NCI-H1694 (cell line): ENCODE measurements around the gene TRAK1.

Experiments
- DNase-seq: peaks from one replicate; lab custom pipeline; 2025; lab: John Stamatoyannopoulos, UW

Gene TRAK1

GRCh38 chr3:42067326-42067725 lies 23.8 kb upstream of the TRAK1 start:
- DNase-seq = no peak

GRCh38 chr3:42068303-42069088 lies 22.7 kb upstream of the TRAK1 start:
- no peak for DNase-seq

DNA sequence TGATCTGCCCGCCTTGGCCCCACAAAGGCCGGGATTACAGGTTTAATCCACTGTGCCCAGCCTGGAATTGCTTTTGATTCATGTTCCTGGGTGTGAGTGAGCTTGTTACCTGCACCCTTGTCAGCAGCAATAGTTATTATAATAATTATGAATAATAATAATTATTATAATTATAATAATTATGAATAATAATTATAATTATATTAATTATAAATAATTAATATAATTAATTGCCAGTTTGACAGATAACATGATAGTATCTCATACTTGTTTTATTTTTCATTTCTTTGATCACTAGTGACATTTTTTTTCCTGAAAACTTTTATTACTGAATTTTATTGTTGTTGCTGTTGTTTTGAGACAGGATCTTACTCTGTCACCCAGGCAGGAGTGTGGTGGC lies 21.1 kb upstream of the TRAK1 start:
- DNase-seq = no peak

DNA sequence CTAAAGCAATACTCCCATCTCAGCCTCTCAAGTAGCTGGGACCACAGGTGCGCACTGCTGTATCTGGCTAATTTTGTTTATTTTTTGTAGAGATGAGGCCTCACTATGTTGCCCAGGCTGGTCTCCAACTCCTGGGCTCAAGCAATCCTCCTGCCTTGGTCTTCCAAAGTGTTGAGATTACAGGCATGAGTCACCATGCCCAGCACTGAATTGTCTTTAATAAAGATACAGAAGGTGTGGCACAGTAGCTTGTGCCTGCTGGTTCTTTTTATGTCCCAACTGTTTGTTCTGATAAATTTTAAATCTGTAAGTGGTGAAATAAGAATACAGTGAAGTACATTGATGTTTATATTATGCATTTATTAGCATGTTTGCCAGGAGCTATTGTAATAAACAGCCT lies 20.6 kb upstream of the TRAK1 start:
- no peak for DNase-seq

DNA sequence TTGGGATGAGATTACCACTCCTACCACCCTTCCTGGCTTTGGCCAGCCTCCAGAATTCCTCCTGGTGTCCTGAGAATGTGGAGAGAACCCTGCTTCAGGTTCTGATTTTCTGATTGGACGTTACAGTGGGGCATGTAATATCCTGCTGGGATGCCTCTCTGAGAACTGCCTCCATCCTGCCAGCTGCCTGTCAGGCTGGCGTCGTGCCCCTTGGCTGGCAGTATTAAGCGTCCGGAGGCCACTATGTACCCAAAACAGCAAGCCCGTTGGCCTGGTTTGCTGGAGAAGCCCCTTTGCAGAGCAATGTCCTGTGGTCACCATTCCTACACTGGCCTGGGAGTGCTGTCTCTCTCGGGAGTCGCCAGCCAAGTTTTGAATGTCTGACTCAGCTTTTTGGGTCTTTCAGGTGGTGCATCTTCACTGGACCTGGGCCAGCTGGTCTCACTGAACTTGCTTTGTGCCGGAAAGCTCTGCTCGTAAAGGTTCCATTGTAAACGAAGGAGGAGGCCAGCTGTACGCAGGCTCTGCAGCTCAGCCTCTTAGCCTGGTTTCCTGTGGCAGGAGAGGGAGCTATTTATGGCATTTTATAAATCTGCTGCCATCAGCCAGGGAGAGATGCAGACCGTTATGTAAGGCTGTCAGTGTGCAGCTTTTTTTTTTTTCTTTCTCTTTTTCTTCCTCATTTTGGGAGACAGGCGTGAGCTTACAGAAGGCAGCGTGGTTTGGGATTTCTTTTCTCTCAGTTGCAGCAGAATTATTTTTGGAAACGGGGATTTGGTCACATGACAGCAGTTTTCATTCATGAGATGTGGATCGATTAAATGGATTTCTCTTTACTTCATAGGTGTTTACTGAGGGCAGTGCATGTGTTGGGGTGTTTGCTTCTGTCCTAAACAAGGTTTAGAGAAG lies 19.0 kb upstream of the TRAK1 start:
- peak; percentile 44 for DNase-seq

DNA sequence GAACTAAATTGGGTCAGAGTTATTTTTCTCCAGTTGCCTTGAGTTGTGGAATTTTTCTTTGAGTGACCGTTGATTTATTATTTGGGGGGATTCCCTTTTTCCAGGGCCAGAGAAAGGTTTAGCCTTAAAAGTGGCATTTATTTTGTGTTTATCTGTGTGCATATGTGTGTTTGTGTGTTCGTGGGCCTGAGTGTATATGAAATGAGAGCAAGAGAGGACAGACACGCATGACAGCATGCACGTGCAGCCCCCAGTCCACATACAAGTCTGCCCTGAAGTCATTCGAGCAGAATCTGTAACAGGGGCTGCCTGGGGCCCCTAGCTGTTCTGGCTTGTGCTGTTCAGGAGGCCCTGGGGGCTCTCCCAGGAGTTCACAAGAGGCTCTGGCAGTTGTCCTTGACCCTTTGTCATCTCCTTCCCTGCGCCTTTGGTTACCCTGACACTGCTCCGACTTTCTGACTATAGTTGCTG lies 18.3 kb upstream of the TRAK1 start:
- no peak for DNase-seq

DNA sequence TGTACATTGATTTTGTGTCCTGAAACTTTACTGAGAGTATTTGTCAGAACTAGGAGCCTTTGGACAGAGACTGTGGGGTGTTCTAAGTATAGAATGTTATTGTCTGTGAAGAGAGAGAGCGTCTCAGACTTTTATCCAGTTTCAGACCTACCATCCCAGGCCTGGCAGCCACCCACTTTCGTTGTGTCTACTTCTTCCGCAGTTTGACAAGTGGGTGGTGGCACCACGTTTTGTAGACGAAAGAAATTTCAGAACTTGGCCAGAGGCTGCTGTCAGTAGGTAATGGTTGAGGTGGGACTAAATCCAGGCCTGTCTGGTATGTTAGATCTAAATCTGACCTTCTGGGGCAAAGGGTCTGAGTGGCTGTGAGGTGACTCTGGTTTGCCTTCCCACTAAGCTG lies 13.4 kb upstream of the TRAK1 start:
- no peak for DNase-seq

- DNase-seq = no peak
Observed at GRCh38 chr3:42078677-42079076, 12.5 kb upstream of the TRAK1 start.

- DNase-seq = no peak
Observed at GRCh38 chr3:42079701-42080452, 11.3 kb upstream of the TRAK1 start.

GRCh38 chr3:42080453-42080872 lies 10.7 kb upstream of the TRAK1 start:
- no peak for DNase-seq

DNA sequence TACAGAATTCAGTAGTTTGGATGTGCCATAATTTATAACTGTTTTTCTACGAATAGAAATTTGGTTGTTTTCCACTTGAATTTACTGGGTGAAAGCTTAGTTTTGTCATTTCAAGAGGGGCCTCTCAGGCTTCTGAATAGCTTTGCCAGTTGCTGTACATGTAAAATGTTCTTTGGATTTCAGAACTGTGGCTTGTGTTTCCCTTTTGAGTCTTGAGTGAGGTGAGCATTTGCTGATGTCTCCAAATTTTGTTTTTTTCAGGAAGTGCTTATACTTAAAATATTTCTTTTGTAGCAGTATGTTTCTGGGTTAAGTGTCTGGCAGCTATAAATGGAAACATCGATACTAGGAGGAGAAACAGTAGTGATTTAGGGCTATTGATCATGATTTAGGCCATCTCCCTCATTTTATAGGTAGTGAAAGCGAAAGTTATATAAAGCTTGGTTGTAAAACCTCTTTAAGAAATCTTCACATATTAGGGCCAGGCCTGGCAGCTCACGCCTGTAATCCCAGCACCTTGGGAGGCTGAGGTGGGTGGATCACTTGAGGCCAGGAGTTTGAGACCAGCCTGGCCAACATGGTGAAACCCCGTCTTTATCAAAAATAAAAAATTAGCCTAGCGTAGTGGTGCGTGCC lies 9.2 kb upstream of the TRAK1 start:
- no peak for DNase-seq

DNA sequence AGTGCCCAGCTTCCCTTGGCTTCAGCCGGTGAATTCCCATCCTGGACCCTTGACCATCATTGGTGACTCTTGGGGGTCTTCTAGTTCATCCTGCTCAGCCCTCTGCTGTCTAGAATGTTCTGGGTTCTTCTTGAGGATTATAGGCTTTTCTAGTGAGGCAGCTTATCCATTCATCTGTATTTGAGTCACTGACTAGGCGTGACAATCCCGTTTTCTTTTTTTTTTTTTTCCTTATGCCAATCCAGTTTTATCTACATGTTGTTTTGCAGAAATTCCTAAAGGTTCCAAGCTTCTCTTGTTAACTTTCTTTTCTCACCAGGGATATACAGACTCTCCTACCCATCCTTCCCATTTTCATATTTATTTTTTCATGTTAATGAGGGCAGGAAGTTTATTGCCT lies 6.6 kb upstream of the TRAK1 start:
- no peak for DNase-seq

- DNase-seq = no peak
Observed at GRCh38 chr3:42085641-42086376, 5.3 kb upstream of the TRAK1 start.

- no peak for DNase-seq
Observed at GRCh38 chr3:42088803-42089530, 2.2 kb upstream of the TRAK1 start.

GRCh38 chr3:42092006-42092405 lies 849 bp downstream of the TRAK1 start:
- no peak for DNase-seq

DNA sequence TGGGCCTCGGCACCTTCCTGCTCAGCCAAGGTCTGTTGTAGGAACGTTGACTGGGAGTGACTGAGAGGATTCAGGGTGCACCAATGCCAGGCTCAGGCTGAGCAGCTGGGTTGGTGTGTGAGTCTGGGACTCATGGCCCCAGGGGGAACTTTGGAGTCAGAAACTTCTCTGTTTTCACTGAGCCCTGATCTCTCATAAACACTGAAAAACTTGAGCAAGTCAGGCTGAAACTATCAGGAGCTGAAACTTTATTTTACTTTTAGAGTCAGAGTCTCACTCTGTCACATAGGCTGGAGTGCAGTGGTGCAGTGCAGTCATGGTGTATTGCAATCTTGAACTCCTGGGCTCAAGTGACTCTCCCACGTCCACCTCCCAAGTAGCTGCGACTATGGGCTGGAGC lies 3.0 kb downstream of the TRAK1 start:
- no peak for DNase-seq

DNA sequence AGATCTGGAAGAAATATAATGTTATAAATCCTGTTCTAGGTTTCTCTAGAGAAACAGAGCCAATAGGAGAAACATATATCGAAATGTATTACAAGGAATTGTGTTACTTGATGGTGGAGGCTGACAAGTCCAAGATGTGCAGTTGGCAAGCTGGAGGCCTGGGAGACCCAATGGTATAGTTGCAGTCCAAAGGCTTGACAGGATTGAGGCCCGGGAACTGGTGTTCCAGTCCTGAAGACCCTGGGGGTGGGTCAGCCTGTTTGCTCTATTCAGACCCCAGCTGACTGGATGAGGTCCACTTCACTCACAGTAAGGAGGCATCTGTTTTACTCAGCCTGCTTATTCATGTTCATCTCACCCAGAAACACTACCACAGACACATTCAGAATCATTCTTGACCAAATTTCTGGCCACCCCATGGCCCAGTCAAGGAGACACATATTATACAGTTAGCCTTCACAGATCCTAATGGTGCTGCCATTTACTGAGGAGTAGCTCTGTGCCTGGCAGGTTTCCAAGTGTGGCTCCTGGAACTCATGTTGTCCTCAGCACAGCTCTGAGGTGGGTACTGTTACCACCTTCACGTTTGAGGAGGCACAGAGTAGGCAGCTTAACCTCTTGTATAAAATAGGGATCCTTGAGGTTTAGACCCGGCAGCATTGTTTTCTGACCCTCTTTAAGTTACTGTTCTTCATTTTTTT lies 3.7 kb downstream of the TRAK1 start:
- DNase-seq = no peak

- DNase-seq = no peak
Observed at GRCh38 chr3:42095540-42095939, 4.4 kb downstream of the TRAK1 start.

DNA sequence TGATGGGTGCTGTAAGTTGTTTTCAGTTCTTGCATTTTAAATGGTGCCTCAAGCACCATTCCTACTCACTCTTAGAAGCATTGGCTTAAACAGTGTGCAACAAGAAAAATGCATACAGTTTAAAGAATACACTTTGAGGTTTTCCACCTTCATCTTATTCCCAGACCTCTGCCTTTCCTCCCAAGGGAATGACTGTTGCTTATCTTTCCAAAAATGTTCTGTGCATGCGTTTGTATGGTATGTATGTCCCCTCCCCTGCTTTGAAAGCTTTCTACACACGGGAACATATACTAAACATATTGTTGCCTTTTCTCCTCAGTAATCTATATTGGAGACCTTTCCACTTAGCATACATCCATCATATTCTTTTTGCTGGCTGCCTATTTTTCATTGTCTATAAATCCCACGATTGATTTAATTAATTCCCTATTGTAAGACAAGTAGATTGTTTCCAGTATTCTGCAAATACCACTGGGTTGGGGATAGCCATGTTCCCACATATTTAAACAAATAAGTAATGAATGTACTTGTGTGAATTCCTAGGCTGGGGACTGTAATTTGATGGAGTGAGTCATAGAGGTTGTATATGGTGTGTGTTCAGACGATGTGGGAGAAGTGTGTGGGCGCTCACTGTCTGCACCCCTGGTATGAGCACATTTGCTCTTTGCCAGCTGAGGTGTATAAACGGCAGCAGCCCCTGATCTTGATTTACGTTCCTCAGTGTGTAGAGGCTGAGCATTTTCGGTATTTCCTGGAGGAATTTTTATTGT lies 5.8 kb downstream of the TRAK1 start:
- no peak for DNase-seq
